ENCODE data around the gene OBSL1. TPM values are rescaled to one million over a fixed set of nuclear protein-coding genes. Genes with fewer than 3 reads are reported as not detected.

Gene OBSL1
- total RNA-seq, 4 donors from 2014 or later: 53.2 to 146 (median 113) TPM

GRCh38 chr2:219519526-219519916 is 51.8 kb downstream of the OBSL1 start:
- peaks cover 7 to 13% of the 10 kb centered on the region in 2 donors for H3K4me1 ChIP-seq
- H3K9me3 ChIP-seq: no peaks in the 10 kb centered on the region
- intact Hi-C loops (cut with DNase I; ENCODE audit: low total_unique reads): no loop called here
- H3K4me3 ChIP-seq: no peak overlapping the region
- H3K27ac ChIP-seq: no peak overlapping the region
- no peak for DNase-seq
- no peak for TF ChIP-seq POLR2A (IDR thresholded peaks at IDR 0.05)
- TF ChIP-seq, protein P1, sequence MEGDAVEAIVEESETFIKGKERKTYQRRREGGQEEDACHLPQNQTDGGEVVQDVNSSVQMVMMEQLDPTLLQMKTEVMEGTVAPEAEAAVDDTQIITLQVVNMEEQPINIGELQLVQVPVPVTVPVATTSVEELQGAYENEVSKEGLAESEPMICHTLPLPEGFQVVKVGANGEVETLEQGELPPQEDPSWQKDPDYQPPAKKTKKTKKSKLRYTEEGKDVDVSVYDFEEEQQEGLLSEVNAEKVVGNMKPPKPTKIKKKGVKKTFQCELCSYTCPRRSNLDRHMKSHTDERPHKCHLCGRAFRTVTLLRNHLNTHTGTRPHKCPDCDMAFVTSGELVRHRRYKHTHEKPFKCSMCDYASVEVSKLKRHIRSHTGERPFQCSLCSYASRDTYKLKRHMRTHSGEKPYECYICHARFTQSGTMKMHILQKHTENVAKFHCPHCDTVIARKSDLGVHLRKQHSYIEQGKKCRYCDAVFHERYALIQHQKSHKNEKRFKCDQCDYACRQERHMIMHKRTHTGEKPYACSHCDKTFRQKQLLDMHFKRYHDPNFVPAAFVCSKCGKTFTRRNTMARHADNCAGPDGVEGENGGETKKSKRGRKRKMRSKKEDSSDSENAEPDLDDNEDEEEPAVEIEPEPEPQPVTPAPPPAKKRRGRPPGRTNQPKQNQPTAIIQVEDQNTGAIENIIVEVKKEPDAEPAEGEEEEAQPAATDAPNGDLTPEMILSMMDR (IDR thresholded peaks at IDR 0.05): no peak
- no peaks in the 10 kb centered on the region for H3K36me3 ChIP-seq
- H3K27me3 ChIP-seq: no peaks in the 10 kb centered on the region

DNA sequence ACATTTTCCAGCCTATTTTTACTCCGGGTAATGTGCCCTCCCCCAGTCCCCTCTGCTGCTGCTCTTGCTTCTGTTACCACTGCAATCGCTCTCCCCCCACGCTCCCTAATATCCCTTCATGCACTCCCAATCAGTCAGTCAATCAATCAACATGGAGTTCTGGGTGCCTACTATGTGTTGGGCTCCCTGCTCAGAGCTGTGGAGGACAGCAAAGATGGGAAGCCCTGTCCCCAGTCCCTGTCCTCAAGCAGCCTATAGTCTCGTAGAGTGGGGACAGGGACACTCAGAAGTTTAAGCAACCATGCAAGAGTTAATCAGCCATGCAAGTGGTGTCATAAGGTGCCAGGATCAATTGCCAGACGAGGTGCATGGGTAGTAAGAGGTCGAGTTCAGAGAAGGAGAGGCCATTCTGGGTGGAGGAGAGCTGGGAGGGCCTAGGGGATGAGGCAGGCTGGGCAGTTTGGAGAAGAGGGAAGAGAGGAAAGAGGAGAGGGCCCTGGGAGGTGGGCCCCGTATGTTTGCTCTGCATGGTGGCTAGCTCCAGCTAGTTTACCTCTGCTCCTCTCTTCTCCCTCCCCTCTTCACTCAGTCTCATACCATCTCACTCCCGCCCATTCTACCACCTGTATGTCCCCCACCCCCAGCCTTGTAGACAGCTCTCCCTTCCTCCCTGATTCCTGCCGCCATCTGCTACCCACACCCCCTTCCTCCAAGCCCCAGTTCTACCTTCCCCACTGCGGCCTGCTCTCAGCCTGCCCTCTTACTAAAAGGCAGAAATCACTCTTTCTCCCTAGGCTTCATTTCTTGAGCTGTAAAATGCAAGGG is 53.2 kb downstream of the OBSL1 start:
- TF ChIP-seq, protein P1 (IDR thresholded peaks at IDR 0.05): no peak
- no peak for TF ChIP-seq POLR2A (IDR thresholded peaks at IDR 0.05)
- Histone ChIP-seq H3K4me3 (no peak overlapping the region), H3K27ac (no peak overlapping the region), H3K27me3 (no peaks in the 10 kb centered on the region), H3K4me1 (peaks cover 7 to 13% of the 10 kb centered on the region in 2 donors), H3K9me3 (no peaks in the 10 kb centered on the region), H3K36me3 (no peaks in the 10 kb centered on the region)
- intact Hi-C loops (cut with DNase I; ENCODE audit: low total_unique reads): no loop called here
- DNase-seq: no peak

DNA sequence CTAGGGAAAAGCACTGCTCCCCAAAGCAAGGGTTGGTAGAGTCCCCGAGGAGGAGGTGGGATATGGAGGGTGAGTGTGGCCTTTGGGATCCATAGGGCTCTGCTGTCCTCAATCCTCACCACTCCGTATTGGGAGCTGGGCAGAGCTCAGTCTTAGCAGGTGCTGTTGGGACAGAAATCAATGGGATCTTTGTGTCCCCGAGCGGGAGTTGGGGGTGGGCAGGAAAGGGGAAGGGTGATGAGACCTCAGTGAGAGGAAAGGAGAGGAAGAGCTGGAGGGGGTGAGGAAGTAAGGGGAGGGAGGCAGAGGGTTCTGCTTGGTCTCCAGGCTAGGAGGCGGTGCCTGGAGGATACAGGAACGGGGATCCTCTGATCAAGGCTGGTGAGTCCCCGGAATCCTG is 54.5 kb downstream of the OBSL1 start:
- Histone ChIP-seq H3K9me3 (no peaks in the 10 kb centered on the region), H3K4me1 (peaks cover 5 to 6% of the 10 kb centered on the region in 2 donors), H3K36me3 (no peaks in the 10 kb centered on the region), H3K27me3 (no peaks in the 10 kb centered on the region), H3K27ac (no peak overlapping the region), H3K4me3 (no peak overlapping the region)
- intact Hi-C loops (cut with DNase I; ENCODE audit: low total_unique reads): no loop called here
- no peak for TF ChIP-seq POLR2A (IDR thresholded peaks at IDR 0.05)
- TF ChIP-seq, protein P1 (IDR thresholded peaks at IDR 0.05): no peak
- no peak for DNase-seq

- intact Hi-C loops (cut with DNase I; ENCODE audit: low total_unique reads): no loop called here
- Histone ChIP-seq H3K27ac (no peak overlapping the region), H3K9me3 (no peaks in the 10 kb centered on the region), H3K36me3 (no peaks in the 10 kb centered on the region), H3K27me3 (no peaks in the 10 kb centered on the region), H3K4me3 (no peak overlapping the region), H3K4me1 (no peaks in the 10 kb centered on the region)
- no peak for DNase-seq
- no peak for TF ChIP-seq POLR2A (IDR thresholded peaks at IDR 0.05)
- TF ChIP-seq, protein P1 (IDR thresholded peaks at IDR 0.05): no peak
Measured at GRCh38 chr2:219515874-219516629, 55.3 kb downstream of the OBSL1 start.

GRCh38 chr2:219514836-219515235 is 56.5 kb downstream of the OBSL1 start:
- no peaks in the 10 kb centered on the region for H3K9me3 ChIP-seq

More at GRCh38 chr2:219514836-219515235, 56.5 kb downstream of the OBSL1 start:
- Histone ChIP-seq H3K4me3 (no peak overlapping the region), H3K27me3 (no peaks in the 10 kb centered on the region), H3K27ac (no peak overlapping the region), H3K4me1 (peaks cover 0 to 1% of the 10 kb centered on the region in 2 donors), H3K36me3 (no peaks in the 10 kb centered on the region)
- no peak for TF ChIP-seq POLR2A (IDR thresholded peaks at IDR 0.05)
- TF ChIP-seq, protein P1 (IDR thresholded peaks at IDR 0.05): no peak
- intact Hi-C loops (cut with DNase I; ENCODE audit: low total_unique reads): no loop called here
- no peak for DNase-seq
